Fibroblast of lung (primary cell): ENCODE results near the gene YTHDC1.

Source experiments
- EZH2 ChIP-seq: IDR thresholded peaks from 2 replicates; pipeline ENCODE4 v1.5.1; 2012; ENCODE audit warnings: low read length, control low read depth, mild to moderate bottlenecking; ENCODE audit errors: missing control alignments
- TF ChIP-seq, protein P1 (sequence below), 2 donors: IDR thresholded peaks in 1 of 2; conservative IDR thresholded peaks in 1 of 2; 1 replicate in 1 of 2; 2 replicates in 1 of 2; pipeline ENCODE4 v1.5.1; 2011 to 2012; ENCODE audit warnings: low read length in 2 of 2, control low read depth in 1 of 2, inconsistent platforms in 1 of 2, low read depth in 1 of 2, mild to moderate bottlenecking in 1 of 2

DNA sequence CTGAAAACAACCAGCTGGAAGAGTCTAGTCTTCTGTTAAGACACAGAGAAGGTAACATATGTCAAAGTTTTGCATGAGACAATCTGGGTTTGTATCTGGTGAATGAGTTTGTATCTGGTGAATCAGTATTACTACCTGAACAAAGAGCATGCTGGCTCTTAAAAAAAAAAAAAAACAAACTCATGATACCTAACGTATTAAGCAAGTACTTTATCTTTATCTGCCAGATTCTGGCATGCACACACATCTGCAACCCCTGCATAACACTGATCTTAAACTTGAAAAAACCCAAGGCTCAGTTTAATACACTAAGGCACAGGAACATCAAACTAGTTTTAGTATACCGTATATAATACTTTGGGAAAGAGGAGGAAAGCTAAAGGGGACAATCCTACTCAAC lies 5.8 kb downstream of the YTHDC1 start:
- TF ChIP-seq, protein P1, sequence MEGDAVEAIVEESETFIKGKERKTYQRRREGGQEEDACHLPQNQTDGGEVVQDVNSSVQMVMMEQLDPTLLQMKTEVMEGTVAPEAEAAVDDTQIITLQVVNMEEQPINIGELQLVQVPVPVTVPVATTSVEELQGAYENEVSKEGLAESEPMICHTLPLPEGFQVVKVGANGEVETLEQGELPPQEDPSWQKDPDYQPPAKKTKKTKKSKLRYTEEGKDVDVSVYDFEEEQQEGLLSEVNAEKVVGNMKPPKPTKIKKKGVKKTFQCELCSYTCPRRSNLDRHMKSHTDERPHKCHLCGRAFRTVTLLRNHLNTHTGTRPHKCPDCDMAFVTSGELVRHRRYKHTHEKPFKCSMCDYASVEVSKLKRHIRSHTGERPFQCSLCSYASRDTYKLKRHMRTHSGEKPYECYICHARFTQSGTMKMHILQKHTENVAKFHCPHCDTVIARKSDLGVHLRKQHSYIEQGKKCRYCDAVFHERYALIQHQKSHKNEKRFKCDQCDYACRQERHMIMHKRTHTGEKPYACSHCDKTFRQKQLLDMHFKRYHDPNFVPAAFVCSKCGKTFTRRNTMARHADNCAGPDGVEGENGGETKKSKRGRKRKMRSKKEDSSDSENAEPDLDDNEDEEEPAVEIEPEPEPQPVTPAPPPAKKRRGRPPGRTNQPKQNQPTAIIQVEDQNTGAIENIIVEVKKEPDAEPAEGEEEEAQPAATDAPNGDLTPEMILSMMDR (conservative IDR thresholded peaks at IDR 0.05 in 1 of 2, IDR thresholded peaks at IDR 0.05 in 1 of 2; ENCODE audit: low read depth in 1 of 2, low read length in 2 of 2): no peak
- no peak for TF ChIP-seq EZH2
